Omental fat pad (tissue), 4 donors: ENCODE measurements around the gene SRRD. TPM values are rescaled to one million over a fixed set of nuclear protein-coding genes. Genes with fewer than 3 reads are reported as not detected.

Experiments
- ATAC-seq: fragments of 150-250 bp; one replicate; pipeline ENCODE4 v1.9.1; 2016; ENCODE audit warnings: mild to moderate bottlenecking, moderate library complexity; ENCODE audit not compliant: low FRiP score
- DNase-seq: peaks from one replicate; pipeline ENCODE4 v3.0.0-alpha.2; 2019; ENCODE audit warnings: low spot score
- total RNA-seq, 4 donors: library from RNA; depleted of rRNA; stranded (reverse); fragments of >200 nt; gene quantifications; one replicate each; pipeline ENCODE4 v1.1.0, GENCODE V29; 2016
- TF ChIP-seq, protein P1 (sequence below), 3 donors: fragments of 450-650 bp; IDR thresholded peaks; one replicate each; pipeline ENCODE4 v1.5.1; 2016 to 2017; ENCODE audit warnings: antibody characterized with exemption in 3 of 3, mild to moderate bottlenecking in 3 of 3, moderate library complexity in 2 of 3

SRRD gene
- total RNA-seq, 4 donors from 2014 or later = 9.8 to 22.1 (median 13.0) TPM

DNA sequence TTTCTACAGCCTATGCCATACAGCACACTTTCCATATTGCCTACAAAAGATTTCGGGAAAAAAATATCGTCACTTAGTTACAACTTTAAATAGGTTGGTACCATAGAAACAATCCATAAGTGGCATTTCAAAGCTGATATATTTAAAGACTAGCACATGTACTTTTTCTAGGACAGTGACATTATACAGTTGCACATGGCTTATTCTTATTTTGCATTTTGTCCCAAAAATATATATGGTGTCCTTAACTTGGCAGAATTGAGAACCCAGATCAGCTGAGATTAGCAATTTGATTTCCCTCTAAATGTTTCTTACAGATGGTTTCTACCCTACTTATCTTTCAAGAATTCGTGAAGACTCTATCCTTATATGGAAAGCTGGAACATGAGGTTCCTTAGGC is 32.3 kb downstream of the SRRD start:
- ATAC-seq = no peak
- DNase-seq = no peak
- TF ChIP-seq, protein P1, sequence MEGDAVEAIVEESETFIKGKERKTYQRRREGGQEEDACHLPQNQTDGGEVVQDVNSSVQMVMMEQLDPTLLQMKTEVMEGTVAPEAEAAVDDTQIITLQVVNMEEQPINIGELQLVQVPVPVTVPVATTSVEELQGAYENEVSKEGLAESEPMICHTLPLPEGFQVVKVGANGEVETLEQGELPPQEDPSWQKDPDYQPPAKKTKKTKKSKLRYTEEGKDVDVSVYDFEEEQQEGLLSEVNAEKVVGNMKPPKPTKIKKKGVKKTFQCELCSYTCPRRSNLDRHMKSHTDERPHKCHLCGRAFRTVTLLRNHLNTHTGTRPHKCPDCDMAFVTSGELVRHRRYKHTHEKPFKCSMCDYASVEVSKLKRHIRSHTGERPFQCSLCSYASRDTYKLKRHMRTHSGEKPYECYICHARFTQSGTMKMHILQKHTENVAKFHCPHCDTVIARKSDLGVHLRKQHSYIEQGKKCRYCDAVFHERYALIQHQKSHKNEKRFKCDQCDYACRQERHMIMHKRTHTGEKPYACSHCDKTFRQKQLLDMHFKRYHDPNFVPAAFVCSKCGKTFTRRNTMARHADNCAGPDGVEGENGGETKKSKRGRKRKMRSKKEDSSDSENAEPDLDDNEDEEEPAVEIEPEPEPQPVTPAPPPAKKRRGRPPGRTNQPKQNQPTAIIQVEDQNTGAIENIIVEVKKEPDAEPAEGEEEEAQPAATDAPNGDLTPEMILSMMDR (IDR thresholded peaks at IDR 0.05) = no peak

DNA sequence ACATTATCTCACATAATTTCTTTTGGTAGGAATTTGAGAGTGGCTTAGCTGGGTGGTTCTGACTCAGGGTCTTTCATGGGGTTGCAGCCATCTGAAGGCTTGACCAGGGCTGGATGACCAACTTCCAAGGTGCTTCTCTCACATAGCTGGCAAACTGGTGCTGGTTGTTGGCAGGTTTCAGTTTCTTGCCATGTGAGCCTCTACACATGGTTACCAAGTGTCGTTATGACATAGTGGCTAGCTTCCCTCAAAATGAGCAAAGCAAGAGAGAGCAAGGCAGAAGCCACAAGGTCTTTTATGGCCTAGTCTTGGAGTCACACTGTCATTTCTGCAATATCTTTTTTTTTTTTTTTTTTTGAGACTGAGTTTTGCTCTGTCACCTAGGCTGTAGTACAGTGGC is 32.8 kb downstream of the SRRD start:
- DNase-seq = no peak
- ATAC-seq = no peak
- TF ChIP-seq, protein P1 (IDR thresholded peaks at IDR 0.05) = no peak

DNA sequence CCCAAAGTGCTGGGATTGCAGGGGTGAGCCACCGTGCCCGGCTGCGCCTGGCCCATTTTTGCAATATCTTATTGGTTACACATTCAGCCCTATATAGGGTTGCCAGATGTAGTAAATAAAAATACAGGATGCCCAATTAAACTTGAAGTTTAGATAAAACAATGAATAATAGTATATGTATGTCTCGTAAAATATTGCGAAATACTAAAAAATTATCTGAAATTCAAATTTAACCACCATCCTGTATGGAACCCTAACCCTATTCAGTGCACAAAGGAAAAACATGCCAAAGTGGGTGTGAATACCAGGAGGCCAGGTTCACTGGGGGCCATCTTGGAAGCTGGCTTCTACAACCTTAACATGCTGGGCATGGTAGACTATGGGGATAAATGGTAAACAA is 33.8 kb downstream of the SRRD start:
- no peak for ATAC-seq
- TF ChIP-seq, protein P1 (IDR thresholded peaks at IDR 0.05) = no peak
- no peak for DNase-seq

DNA sequence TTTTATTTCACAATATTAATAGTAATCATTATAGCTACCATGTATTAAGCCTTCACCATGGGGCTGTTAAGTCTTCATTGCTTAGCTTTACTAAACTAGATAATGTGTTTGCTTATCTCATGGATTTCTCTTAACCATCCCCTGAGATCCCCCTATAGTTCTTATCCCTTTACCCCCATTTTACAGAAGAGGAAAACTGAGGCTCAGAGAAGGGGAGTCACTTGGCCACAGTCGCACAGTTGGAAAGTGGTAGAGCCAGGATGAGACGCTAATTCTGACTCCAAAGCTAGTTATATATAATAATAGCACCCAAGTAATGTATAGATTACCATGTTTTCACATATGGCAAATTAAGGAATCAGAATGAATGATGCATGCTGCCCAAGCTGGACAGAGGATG is 38.3 kb downstream of the SRRD start:
- ATAC-seq (no peak), DNase-seq (no peak)
- TF ChIP-seq, protein P1 (IDR thresholded peaks at IDR 0.05) = no peak

DNA sequence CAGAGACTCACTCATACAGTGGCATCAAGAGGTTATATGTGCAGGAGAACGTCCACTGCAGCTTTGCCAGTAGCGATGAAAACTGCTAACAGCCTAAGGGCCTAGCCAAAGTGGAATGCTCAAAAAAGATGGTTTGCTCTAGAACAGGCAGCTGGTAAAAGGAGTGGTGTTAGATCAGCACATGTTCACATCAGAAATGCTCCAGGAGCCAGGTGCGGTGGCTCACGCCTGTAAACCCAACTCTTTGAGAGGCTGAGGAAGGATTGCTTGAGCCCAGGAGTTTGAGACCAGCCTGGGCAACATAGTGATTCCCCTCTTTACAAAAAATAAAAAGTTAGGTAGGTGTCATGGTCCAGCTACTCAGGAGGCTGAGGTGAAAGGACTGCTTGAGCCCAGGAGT is 38.9 kb downstream of the SRRD start:
- TF ChIP-seq, protein P1 (IDR thresholded peaks at IDR 0.05) = no peak
- ATAC-seq = no peak
- no peak for DNase-seq

DNA sequence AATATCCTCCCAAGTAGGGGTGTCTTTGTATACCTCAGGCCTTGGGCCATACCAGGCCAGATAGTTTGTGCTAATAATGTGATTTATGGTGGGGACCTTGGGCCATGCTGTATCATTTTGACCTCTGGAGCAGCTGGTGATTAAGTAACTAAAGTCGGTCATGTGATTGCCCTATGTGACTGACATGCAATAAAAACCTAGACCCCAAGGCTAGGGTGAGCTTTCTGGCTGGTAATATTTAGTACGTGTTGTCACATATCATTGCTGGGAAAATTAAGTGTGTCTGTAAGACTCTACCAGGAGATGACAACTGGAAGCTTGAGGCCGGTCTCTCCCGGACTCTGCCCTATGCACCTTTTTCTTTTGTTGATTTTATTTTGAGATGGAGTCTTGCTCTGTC is 41.2 kb downstream of the SRRD start:
- ATAC-seq = no peak
- TF ChIP-seq, protein P1 (IDR thresholded peaks at IDR 0.05) = no peak
- DNase-seq = no peak

DNA sequence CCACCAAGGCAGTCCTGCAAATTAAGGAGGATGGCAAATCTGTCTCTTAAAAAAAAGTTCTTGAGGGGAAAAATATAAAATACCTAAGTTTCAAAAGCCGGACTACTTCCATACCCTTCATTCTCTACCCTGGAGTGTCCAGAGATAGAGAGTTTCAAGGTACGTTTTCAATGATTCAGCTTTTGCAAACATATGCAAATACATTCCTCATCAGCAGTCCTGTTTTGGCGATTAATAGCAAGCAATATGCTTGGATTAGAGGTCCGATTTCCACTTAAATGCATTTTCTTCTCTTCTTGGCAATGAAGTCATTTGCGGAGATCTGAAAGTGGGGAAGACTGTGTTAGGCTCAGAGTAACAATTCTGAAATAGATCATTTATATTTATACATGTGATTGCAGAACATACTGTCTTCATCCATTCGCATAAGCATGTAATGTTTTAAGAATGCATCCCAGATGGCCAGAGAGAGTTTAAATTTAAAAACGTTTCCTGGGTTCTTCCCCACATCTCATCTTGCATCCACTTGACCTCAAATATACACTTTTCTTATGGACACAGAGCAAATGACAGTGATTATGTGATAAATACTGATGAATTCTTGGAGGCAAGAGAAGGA is 42.4 kb downstream of the SRRD start:
- ATAC-seq (no peak), DNase-seq (no peak)
- TF ChIP-seq, protein P1 (IDR thresholded peaks at IDR 0.05) = no peak
